ENCODE results near the gene GFER. TPM values are rescaled to one million over a fixed set of nuclear protein-coding genes. Genes with fewer than 3 reads are reported as not detected.

The GFER gene
- total and polyA plus RNA-seq, 3 donors from 2014 or later, result 25.7 to 40.0 (median 25.8) TPM

GRCh38 chr16:1991948-1992703 lies 8.1 kb downstream of the GFER start:
- intact Hi-C loops (cut with DNase I; ENCODE audit: low total_unique reads), result no loop called here
- TF ChIP-seq CTCF (IDR thresholded peaks at IDR 0.05) (no peak), POLR2A (IDR thresholded peaks at IDR 0.05) (no peak)
- H3K4me3 ChIP-seq, result peak overlapping the region; percentile 26 to 46
- H3K36me3 ChIP-seq (ENCODE audit: low read depth, missing control alignments), result no peaks in the 10 kb centered on the region
- 2 to 3% methylated on average over 9 to 85 of the region's 96 CpGs for WGBS, 2 donors
- H3K9me3 ChIP-seq, result no peaks in the 10 kb centered on the region
- no peak overlapping the region for H3K27ac ChIP-seq
- peak; percentile 95 for DNase-seq
- H3K4me1 ChIP-seq, result peaks cover 13% of the 10 kb centered on the region
- no peaks in the 10 kb centered on the region for H3K27me3 ChIP-seq

GRCh38 chr16:1992704-1993317 lies 8.8 kb downstream of the GFER start:
- Histone ChIP-seq H3K9me3 (no peaks in the 10 kb centered on the region), H3K27me3 (no peaks in the 10 kb centered on the region), H3K36me3 (ENCODE audit: low read depth, missing control alignments) (no peaks in the 10 kb centered on the region), H3K4me1 (peaks cover 13% of the 10 kb centered on the region), H3K27ac (no peak overlapping the region), H3K4me3 (peak overlapping the region; percentile 26 to 46)
- intact Hi-C loops (cut with DNase I; ENCODE audit: low total_unique reads), result no loop called here
- no peak for DNase-seq
- TF ChIP-seq CTCF (IDR thresholded peaks at IDR 0.05) (no peak), POLR2A (IDR thresholded peaks at IDR 0.05) (no peak)
- 40 to 54% methylated on average over 1 to 34 of the region's 50 CpGs for WGBS, 2 donors

GRCh38 chr16:1993731-1994131 lies 9.7 kb downstream of the GFER start:
- no peak for DNase-seq
- Histone ChIP-seq H3K4me3 (no peak overlapping the region), H3K36me3 (ENCODE audit: low read depth, missing control alignments) (no peaks in the 10 kb centered on the region), H3K27ac (no peak overlapping the region), H3K4me1 (peaks cover 13% of the 10 kb centered on the region), H3K9me3 (no peaks in the 10 kb centered on the region), H3K27me3 (no peaks in the 10 kb centered on the region)
- TF ChIP-seq POLR2A (IDR thresholded peaks at IDR 0.05) (no peak), CTCF (IDR thresholded peaks at IDR 0.05) (no peak)
- intact Hi-C loops (cut with DNase I; ENCODE audit: low total_unique reads), result no loop called here
- WGBS, 2 donors, result 57 to 75% methylated on average over 2 of the region's 2 CpGs

- intact Hi-C loops (cut with DNase I; ENCODE audit: low total_unique reads), result no loop called here
- DNase-seq, result no peak
- TF ChIP-seq CTCF (IDR thresholded peaks at IDR 0.05), result no peak
- no peak for TF ChIP-seq POLR2A (IDR thresholded peaks at IDR 0.05)
These were observed 13.7 kb downstream of the GFER start for GRCh38 chr16:1997494-1998359.

More at GRCh38 chr16:1997494-1998359, 13.7 kb downstream of the GFER start:
- no peak overlapping the region for H3K4me3 ChIP-seq
- H3K36me3 ChIP-seq (ENCODE audit: low read depth, missing control alignments), result no peaks in the 10 kb centered on the region
- H3K4me1 ChIP-seq, result peaks cover 3% of the 10 kb centered on the region
- WGBS, 2 donors, result 90% methylated on average over 10 to 26 of the region's 26 CpGs
- no peaks in the 10 kb centered on the region for H3K27me3 ChIP-seq
- no peaks in the 10 kb centered on the region for H3K9me3 ChIP-seq
- no peak overlapping the region for H3K27ac ChIP-seq

All from testis (tissue), 3 donors.